DOHH2 (cell line): Measurements from ENCODE around the gene UROC1.

Source experiments
- H3F3A ChIP-seq: fragments of 200-600 bp; sonication (generic), shearing (Covaris generic); 2 replicates; pipeline ENCODE4 v1.6.0; 2016; ENCODE audit warnings: antibody characterized with exemption, mild to moderate bottlenecking; ENCODE audit not compliant: control insufficient read depth, insufficient read depth
- H3K27ac ChIP-seq: fragments of 200-600 bp; sonication (generic); 2 replicates; pipeline ENCODE4 v1.5.1; 2014; ENCODE audit warnings: low read depth, mild to moderate bottlenecking, low read length, moderate library complexity
- H3K27me3 ChIP-seq: fragments of 200-600 bp; sonication (generic); 2 replicates; pipeline ENCODE4 v1.6.1; 2014; ENCODE audit warnings: mild to moderate bottlenecking, low read length, mixed read lengths; ENCODE audit not compliant: control insufficient read depth
- H3K36me3 ChIP-seq: fragments of 200-600 bp; sonication (generic); 2 replicates; pipeline ENCODE4 v1.6.1; 2014; ENCODE audit warnings: mild to moderate bottlenecking, low read length, moderate library complexity, mixed read lengths; ENCODE audit not compliant: control insufficient read depth
- H3K4me1 ChIP-seq: fragments of 200-600 bp; sonication (generic); 2 replicates; pipeline ENCODE4 v1.6.1; 2014; ENCODE audit warnings: mild to moderate bottlenecking, low read length, mixed read lengths; ENCODE audit not compliant: control insufficient read depth
- H3K4me2 ChIP-seq: fragments of 200-600 bp; sonication (generic); 2 replicates; pipeline ENCODE4 v1.6.0; 2014; ENCODE audit warnings: mild to moderate bottlenecking, low read length, moderate library complexity
- H3K4me3 ChIP-seq: fragments of 200-600 bp; sonication (generic); 2 replicates; pipeline ENCODE4 v1.5.1; 2014; ENCODE audit warnings: mild to moderate bottlenecking, low read length, mixed read lengths
- H3K79me2 ChIP-seq: fragments of 200-600 bp; sonication (generic); 2 replicates; pipeline ENCODE4 v1.6.1; 2014; ENCODE audit warnings: mild to moderate bottlenecking, low read length, mixed read lengths; ENCODE audit not compliant: control insufficient read depth
- H3K9me2 ChIP-seq: fragments of 200-600 bp; sonication (generic); replicated peaks from 2 replicates; pipeline ENCODE4 v1.6.1; 2014; ENCODE audit warnings: mild to moderate bottlenecking, low read length, mixed read lengths; ENCODE audit not compliant: control insufficient read depth
- H3K9me3 ChIP-seq: fragments of 200-600 bp; sonication (generic); 2 replicates; pipeline ENCODE4 v1.6.1; 2014; ENCODE audit warnings: antibody characterized with exemption, low read length, mixed read lengths; ENCODE audit not compliant: control insufficient read depth, insufficient read depth
- H4K20me1 ChIP-seq: fragments of 200-600 bp; sonication (generic); 2 replicates; pipeline ENCODE4 v1.6.0; 2014; ENCODE audit warnings: low read depth, mild to moderate bottlenecking, antibody characterized with exemption, low read length, moderate library complexity; ENCODE audit not compliant: control insufficient read depth, insufficient read depth
- EZH2phosphoT487 ChIP-seq: fragments of 200-600 bp; sonication (generic); IDR thresholded peaks from 2 replicates; pipeline ENCODE4 v1.6.1; 2017; ENCODE audit warnings: borderline replicate concordance, mild to moderate bottlenecking, antibody characterized with exemption, low read length, moderate library complexity, mixed read lengths
- TF ChIP-seq, protein P1 (sequence below): fragments of 200-600 bp; sonication (generic); IDR thresholded peaks from one replicate; pipeline ENCODE4 v1.5.1; 2014; ENCODE audit warnings: antibody characterized with exemption, mild to moderate bottlenecking, low read depth, low read length; ENCODE audit not compliant: poor library complexity, severe bottlenecking

UROC1 gene

DNA sequence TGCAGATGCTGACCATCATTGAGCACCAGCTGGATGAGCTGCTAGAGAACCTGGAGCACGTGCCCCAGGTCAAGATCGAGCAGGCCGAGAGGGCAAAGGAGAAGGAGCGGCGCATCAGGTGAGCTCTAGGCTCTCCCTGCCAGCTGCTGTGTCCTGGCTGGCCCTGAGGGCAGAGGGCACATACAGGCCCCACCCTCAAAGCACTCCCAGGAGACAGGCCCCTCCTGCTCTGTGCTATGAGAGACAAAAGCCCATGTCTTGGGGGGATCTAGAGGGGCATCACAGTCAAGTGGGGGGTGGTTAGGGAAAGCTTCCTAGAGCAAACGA lies 83.3 kb downstream of the UROC1 start:
- H3K36me3 ChIP-seq = no peaks in the 10 kb centered on the region; the same call in 1 of the 2 replicates
- no peaks in the 10 kb centered on the region for H3K27me3 ChIP-seq
- H3K4me1 ChIP-seq = no peaks in the 10 kb centered on the region
- no peak overlapping the region for H3K4me2 ChIP-seq
- H3F3A ChIP-seq = no peaks in the 10 kb centered on the region
- no peak overlapping the region for H3K4me3 ChIP-seq
- no peak overlapping the region for H3K27ac ChIP-seq
- no peaks in the 10 kb centered on the region for H3K79me2 ChIP-seq
- H3K9me3 ChIP-seq = no peaks in the 10 kb centered on the region
- H3K9me2 ChIP-seq = no peaks in the 10 kb centered on the region
- H4K20me1 ChIP-seq = no peaks in the 10 kb centered on the region
- TF ChIP-seq, protein P1, sequence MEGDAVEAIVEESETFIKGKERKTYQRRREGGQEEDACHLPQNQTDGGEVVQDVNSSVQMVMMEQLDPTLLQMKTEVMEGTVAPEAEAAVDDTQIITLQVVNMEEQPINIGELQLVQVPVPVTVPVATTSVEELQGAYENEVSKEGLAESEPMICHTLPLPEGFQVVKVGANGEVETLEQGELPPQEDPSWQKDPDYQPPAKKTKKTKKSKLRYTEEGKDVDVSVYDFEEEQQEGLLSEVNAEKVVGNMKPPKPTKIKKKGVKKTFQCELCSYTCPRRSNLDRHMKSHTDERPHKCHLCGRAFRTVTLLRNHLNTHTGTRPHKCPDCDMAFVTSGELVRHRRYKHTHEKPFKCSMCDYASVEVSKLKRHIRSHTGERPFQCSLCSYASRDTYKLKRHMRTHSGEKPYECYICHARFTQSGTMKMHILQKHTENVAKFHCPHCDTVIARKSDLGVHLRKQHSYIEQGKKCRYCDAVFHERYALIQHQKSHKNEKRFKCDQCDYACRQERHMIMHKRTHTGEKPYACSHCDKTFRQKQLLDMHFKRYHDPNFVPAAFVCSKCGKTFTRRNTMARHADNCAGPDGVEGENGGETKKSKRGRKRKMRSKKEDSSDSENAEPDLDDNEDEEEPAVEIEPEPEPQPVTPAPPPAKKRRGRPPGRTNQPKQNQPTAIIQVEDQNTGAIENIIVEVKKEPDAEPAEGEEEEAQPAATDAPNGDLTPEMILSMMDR = no peak
- TF ChIP-seq EZH2phosphoT487 = no peak

GRCh38 chr3:126433496-126434263 lies 83.9 kb downstream of the UROC1 start:
- Histone ChIP-seq H3K79me2 (no peaks in the 10 kb centered on the region), H3K4me1 (no peaks in the 10 kb centered on the region), H3K36me3 (no peaks in the 10 kb centered on the region; the same call in 1 of the 2 replicates), H4K20me1 (no peaks in the 10 kb centered on the region), H3K27me3 (no peaks in the 10 kb centered on the region), H3K4me2 (no peak overlapping the region), H3K4me3 (no peak overlapping the region), H3F3A (no peaks in the 10 kb centered on the region), H3K27ac (no peak overlapping the region), H3K9me3 (no peaks in the 10 kb centered on the region), H3K9me2 (no peaks in the 10 kb centered on the region)
- no peak for TF ChIP-seq EZH2phosphoT487
- TF ChIP-seq, protein P1 = no peak

DNA sequence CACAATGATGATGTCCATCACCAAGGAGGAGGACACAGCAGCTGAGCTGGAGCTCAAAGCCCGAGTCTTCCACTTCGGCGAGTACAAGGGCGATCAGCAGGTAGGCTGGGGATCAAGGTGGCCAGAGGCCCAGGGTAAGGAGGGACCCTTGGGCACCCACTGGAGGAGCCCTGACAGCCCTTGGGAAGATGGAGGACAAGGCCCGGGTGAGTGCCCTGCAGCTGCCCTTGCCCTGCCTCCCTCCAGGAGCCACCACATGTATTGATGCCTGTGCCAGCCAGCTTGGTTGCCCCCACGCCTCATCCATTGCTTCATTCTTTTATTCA lies 84.5 kb downstream of the UROC1 start:
- Histone ChIP-seq H3K9me3 (no peaks in the 10 kb centered on the region), H3K4me3 (no peak overlapping the region), H3K36me3 (no peaks in the 10 kb centered on the region; the same call in 1 of the 2 replicates), H3K27ac (no peak overlapping the region), H3K27me3 (no peaks in the 10 kb centered on the region), H3K4me2 (no peak overlapping the region), H4K20me1 (no peaks in the 10 kb centered on the region), H3K9me2 (no peaks in the 10 kb centered on the region), H3K79me2 (no peaks in the 10 kb centered on the region), H3F3A (no peaks in the 10 kb centered on the region), H3K4me1 (no peaks in the 10 kb centered on the region)
- TF ChIP-seq EZH2phosphoT487 = no peak
- TF ChIP-seq, protein P1 = no peak
